Retina (tissue), 1 donor: ENCODE data around the gene UBE2F.
"Not testable (repeated sequence)": the region's sequence is repeated elsewhere in the genome, so short reads cannot be mapped to it uniquely, and the experiment has no call there.

Experiments
- DNase-seq: peaks from one replicate; pipeline ENCODE4 v3.0.0-alpha.2; 2016

The UBE2F gene

DNA sequence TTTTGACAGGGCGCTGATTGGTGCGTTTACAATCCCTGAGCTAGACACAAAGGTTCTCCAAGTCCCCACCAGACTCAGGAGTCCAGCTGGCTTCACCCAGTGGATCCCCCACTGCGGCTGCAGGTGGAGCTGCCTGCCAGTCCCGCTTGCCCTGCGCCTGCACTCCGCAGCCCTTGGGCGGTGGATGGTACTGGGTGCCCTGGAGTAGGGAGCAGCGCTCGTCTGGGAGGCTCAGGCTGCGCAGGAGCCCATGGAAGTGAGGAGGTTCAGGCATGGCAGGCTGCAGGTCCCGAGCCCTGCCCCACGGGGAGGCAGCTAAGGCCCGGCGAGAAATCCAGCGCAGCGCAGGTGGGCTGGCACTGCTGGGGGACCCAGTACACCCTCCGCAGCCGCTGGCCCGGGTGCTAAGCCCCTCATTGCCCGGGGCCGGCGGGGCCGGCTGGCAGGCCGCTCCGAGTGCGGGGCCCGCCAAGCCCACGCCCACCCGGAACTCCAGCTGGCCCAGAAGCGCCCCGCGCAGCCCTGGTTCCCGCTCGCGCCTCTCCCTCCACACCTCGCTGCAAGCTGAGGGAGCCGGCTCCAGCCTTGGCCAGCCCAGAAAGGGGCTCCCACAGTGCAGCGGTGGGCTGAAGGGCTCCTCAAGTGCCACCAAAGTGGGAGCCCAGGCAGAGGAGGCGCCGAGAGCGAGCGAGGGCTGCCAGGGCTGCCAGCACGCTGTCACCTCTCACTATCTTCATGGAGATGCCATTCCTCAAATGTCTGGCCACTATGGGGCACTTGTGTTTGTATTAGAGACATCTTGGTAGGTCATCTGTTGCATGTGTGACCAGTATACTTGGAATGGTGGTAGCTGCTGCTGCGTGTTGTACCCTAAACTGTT lies 91.1 kb downstream of the UBE2F start:
- not testable (repeated sequence) for DNase-seq

DNA sequence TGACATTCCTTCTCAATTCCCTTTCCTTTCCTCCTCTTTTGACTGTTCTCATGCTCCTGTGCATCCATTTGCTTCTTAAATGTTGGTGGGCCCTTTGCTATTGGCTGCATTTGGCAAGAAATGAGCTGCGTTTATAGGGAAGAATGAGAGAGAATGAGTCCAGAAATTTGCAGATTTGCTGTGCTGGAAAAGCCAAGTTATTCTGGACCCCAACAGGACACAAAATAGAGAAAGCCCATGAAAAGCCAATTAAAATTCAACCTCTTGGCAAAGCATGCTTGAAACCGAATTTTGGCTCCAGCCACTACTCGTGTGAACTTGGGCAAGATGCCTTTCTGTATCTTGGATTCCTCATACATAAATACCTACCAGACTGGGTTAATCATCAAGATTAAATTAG lies 92.7 kb downstream of the UBE2F start:
- DNase-seq, result no peak

DNA sequence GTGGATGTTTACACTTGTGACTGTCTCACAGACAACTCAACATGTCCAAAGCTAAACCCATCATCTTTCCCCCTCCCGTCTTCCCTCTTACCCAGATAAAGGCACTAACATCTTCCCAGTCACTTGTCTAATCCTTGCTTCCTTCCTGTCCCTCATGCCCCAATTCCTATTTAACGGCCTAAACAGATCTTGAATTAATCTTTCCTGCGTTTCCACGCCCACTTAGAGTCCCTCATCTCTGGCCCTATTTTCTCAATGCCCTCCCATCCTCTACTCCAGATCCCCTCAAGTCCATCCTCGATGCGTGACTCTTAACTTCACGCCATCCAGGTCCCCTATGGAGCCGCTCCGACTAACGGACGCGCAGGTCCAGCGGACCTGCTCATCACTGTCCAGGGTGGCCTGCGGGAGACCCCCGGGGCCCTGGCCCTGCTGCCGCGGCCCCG lies 93.3 kb downstream of the UBE2F start:
- DNase-seq, result no peak

DNA sequence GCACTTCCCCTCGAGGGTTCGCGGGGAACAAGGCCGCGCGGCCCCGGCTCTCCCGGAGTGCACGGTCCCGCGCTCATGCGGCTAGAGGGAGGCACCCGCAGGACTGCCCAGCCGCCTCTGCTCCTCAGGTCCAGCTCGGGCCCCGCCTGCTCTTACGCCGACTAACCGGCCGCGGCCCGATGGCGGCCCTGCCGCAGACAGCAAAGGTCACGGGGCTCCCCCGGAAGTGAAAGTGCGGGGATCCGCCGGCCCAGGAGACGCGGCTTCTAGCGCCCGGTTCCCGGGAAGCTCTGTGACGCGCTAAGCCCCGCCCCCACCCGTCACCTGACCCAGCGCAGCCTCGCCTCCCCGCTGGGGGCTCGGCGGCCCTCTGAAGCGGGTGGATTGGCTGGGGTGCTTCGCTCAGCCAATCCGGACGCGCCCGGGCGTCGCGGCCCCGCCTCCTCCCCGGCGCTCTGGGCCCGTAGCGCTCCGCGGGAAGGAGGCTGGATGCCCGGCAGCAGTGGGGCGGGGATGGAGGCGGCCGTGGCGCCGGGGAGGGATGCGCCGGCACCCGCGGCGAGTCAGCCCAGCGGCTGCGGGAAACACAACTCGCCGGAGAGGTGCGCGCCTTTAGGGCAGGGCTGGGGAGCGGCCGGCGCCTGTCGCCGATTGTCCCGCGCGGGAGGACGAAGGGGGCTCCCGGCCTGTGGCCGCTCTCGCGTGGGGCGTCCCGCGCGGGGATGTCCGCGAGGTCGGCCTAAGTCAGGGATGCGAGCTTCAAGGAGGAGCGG lies 93.9 kb downstream of the UBE2F start, which contains the start of gene SCLY:
TSS of gene SCLY (plus strand) at position 460 of the 773 bp plus-strand sequence. CDS start at position 514, 54 bp downstream.
- peak; percentile 98 for DNase-seq

DNA sequence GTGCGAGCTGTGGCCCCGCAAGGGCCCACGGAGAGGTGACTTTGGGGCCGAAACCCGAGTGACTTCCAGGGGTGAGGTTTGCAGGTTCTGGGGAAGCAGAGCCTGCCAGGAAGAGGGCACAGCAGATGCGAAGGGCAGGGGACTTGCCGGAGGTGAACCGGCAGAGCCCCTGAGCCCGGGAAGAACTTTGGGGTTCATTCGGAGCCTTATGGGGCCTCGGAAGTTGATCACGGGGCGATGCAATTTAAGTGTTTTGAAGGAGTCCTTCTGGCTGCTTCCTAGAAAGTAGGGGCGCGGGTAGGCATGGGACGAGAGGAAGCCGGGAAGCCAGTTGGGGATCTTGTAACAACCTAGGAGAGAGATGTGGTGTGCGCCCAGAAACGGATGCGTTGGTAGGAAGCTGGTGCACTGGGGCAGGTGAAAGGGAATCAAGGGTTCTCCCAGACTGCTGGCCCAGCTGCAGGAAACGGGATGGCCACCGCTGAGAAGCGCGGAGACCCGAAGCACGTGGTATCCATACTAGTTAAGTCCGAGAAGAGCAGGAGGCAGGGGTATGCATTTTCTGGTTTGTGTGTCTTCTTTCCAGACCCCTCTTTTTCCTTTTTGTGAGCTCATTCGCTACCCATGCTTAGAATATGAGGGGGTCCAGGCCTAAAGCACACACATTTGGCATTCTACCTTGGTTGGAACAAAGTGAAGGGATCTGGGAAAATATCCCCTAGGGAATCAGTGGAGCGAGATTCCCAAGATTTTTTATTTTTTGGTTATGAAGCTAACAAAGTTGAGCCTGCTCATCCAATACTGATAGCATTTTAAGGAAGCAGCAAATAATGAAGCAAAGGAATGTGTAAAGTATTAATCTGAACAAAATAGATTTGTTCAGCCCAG lies 94.7 kb downstream of the UBE2F start:
- no peak for DNase-seq

DNA sequence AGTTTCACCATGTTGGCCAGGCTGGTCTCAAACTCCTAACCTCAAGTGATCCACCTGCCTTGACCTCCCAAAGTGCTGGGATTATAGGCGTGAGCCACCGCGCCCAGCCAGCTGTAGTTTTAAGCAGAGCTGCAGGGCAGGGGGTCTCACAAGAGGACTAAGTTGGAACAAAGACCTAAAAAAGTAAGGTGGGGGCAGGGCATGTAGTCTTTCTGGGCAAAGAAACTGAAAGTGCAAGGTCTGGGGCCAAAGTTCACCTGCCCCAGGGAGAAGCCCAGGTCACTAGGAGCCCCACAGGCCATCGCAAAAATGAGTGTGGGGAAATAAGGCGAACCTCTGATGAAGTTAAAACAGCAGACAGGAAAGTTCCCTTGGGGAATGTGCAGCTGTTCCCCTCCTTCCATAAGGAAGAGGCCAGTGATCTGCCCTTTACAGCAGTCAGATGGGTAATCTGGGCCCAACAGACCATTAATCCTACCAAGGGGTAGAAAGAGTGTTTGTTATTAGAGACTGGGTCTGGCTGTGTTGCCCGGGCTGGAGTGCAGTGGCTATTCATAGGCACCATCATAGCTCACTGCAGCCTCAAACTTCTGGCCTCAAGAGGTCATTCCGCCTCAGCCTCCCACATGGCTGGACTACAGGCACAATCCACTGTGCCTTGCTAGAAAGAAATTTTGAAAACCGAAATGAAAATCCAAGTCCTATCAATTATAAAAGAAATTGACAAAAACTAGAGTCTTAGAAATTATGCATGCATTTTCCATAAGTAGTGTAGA lies 96.8 kb downstream of the UBE2F start:
- no peak for DNase-seq

DNA sequence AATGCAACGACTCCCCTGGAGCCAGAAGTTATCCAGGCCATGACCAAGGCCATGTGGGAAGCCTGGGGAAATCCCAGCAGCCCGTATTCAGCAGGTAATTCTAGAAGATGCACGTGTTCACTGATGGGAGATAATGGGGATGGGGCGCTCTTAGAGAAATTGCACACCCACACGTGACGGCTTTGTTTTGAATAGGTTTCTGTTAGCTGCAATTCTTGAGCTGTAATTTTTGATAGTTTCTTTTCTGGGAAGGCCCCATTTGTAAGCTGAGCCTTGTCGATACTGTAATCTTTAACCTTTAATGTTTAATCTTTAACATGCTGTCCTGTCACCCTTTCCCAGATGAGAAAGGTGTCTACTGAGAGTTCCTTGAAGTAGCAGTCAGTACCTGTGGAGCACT lies 97.6 kb downstream of the UBE2F start:
- DNase-seq, result no peak

DNA sequence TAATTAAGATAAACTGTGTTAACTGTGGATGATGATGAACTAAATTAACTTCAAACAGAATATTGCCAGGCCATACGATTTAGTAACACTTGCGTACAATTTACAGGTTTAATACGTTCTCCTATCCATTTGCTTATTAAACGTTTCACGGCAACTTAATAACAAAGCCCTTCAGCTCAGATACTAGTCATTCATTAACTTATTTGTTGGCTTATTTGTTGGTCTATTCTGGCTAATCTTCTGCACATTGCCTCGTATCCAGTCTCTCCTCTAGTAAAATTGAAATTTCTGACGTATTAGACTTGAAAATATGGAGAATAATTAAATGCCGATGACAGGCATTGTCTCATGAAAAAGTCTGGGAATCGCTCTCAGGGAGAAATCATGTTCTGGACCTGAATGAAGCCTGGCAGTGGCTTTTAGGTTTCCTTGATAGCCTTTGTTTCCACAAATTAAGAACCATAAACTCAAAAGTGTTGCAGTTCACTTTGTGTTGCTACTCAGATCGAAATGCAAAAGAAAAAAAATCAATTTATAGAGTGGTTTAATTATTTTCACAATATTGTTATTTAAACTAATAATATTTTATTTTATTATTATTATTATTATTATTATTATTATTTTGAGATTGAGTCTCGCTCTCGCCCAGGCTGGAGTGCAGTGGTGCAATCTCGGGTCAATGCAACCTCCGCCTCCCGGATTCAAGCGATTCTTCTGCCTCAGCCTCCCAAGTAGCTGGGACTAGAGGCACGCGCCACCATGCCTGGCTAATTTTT lies 98.4 kb downstream of the UBE2F start:
- no peak for DNase-seq

DNA sequence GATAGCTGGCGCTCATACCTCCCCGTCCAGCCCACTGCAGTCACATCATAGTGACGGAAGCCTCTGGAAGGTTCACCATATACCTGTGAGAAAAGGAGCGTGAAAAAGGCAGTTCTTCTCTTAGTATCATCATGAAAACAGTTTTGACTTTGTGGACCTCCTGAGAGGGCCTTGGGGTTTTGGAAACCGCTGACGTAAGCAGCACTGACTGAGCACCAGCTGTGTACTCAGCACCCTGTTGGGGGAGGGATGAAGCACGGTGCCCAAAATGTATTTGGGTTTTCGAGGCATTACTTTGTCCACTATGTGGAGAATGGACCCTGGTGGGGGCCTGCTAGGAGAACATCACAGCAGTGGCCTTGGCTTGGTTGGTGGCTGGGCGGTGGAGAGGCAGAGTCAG lies 99.4 kb downstream of the UBE2F start:
- DNase-seq, result no peak

DNA sequence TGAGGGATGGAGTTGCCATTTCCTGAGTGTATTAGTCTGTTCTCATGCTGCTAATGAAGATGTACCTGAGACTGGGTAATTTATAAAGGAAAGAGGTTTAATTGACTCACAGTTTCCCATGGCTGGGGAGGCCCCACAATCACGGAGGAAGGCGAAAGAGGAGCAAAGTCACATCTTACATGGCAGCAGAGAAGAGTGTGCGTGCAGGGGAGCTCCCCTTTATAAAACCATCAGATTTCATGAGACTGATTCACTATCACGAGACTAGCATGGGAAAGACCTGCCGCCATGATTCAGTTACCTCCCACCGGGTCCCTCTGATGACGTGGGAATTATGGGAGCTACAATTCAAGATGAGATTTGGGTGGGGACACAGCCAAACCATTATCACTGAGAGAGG lies 99.9 kb downstream of the UBE2F start:
- not testable (repeated sequence) for DNase-seq

DNA sequence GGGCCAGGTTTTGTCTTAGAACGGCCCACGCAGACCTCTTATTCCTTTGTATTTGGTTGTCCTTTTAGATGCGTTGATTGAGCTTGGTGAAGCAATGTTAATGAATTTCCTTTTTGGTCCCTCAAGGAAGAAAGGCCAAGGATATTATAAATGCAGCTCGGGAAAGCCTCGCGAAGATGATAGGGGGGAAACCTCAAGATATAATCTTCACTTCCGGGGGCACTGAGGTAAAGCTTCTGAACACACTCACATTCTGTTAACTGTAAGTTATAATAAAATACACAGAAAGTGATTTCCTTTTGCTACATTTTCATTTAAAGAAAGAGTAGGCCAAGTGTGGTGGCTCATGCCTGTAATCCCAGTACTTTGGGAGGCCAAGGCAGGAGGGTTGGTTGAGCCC lies 101.1 kb downstream of the UBE2F start:
- DNase-seq, result no peak

DNA sequence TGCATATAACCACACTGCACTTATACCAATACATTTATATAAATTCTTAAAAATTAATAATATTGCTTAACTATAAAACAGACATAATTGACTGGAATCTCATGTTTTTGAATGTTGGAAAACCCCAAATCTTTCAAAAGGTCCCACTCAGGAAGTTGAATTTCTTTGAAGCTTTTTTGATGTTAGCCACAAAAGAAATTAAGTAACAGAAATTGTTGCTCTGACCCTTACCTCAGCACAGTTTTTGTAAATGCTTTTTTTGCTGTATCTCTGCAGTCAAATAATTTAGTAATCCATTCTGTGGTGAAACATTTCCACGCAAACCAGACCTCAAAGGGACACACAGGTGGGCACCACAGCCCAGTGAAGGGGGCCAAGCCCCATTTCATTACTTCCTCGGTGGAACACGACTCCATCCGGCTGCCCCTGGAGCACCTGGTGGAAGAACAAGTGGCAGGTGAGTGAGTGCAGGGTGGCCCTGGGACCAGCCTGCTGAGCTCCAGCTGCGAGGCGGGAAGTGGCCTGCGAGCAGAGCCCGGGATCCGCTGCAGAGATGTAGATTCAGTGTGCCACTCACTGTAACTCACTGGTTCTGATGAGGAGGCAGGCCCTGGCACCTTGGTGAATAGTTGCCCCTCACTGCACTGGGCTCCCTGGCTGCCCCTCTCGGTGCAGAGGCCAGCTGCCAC lies 102.4 kb downstream of the UBE2F start:
- DNase-seq, result no peak

DNA sequence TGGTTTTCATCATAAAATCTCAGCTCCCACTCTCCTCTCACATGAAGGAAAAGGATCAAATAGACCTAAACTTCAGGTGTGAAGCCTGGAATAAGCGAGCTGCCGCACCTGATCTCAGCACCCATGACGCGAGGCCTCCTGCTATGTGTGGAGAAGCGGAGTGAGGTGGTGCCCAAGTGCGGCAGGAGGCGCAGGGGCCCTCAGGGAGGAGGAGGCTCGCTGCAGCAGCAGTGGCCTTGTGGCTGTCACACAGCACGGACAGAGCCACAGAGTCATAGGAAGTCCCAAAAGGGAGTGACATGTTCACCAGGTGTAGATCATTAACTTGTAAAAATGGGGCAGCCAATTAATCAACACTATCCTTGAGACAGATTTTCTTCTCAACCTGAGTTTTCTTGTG lies 103.1 kb downstream of the UBE2F start:
- no peak for DNase-seq

DNA sequence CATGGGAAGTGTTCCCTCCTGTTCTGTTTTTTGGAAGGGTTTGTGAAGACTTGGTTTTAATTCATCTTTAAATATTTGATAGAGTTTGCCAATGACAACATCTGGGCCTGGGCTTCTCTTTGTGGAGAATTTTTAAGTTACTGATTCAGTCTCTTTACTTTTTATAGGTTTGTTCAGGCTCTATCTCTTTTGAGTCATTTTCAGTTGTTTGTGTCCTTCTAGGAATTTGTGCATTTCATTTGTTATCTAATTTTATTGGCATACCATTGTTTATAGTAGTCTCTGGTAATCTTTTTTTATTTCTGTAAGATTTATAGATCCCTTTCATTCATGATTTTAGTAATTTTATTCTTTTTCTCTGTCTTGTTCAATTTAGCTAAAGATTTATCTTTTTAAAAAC lies 108.6 kb downstream of the UBE2F start:
- no peak for DNase-seq

DNA sequence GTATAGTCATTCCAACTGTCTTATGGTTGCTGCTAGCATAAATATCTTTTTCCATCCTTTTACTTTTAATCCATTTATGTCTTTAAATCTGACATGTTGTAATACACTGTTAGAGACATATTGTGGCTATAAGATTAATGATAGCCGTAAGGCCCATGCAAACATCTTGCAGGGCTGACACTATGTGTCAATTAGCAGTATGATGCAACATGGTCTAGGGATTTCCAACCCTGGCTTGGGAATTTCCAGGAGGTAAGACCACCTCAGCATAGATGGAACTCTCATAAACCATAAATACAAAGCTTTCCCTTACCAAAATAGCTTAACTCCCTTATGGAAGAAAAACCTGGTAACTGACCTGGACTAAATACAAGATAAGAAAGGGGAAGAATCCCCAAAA lies 110.5 kb downstream of the UBE2F start:
- no peak for DNase-seq

DNA sequence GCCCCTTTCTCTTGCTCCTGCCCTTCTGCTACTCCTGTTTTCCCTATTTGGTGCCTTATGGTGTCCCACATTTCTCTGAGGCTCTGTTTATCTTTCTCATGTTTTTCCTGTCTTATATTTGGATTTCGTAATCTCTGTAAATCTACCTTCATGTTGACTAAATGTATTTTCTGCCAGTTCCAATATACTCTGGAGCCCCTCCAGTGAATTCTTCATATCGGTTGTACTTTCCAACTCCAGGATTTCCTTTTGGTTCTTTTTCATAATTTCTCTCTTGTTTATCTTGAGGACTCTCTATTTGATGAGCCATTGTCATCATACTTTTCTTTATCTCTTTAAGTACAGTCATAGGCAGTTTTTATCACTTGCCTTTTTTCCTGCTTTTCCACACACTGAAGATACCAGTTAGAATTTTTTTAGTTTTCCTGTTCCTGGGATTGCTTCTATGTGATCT lies 113.1 kb downstream of the UBE2F start:
- DNase-seq, result no peak

DNA sequence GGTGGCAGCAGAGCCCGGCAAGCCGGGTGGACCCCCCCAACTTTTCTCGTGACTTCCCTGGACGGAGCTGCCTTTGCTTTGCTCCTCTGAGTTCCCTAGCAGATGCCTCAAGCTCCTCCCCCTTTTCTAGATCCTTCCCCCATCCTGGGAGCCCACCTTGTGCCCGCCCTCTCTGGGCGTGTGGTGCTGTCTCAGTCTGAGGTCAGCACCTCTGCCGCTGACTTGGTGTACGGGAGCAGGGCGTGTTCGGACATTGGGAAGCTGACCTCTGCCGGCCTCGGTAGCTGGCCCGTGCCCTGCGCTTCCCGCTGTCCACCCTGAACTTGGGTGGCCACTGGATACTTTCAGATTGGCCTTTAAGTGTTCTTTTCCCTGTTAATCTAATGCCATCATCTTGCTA lies 113.7 kb downstream of the UBE2F start:
- DNase-seq, result no peak

DNA sequence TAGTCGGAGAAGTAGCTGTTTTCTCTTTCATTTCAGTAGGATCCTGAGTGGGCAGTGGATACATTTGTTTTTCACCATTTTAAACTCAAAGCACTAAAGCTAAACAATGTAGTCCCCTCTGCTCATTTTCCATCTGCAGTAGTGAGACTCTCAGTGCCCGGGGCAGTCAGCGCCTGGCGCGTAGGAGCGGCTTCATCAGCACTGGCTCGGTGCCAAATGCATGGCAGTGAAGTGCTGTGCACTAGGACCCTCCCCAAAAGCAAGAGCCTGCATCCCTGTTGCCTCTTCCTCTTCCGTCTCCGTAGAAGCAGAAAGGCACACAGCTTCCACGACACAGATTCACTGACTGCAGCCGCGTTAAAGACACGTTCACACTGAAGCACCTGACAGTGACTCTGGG lies 114.3 kb downstream of the UBE2F start:
- DNase-seq, result no peak

DNA sequence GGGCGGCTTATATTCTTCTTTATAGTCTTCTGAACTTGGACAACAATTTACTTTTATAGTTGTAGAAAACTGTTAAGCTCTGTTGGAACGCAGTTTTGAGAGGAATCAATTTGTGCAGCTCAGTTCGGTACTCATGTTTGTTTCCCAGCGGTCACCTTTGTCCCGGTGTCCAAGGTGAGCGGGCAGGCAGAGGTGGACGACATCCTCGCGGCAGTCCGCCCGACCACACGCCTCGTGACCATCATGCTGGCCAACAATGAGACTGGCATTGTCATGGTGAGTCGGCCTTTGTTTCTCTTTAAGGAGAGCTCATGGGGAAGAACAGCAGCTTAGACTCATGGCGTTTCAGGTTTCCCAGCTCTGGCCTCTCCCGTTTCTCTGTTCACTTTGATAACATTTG lies 114.7 kb downstream of the UBE2F start:
- DNase-seq, result no peak

DNA sequence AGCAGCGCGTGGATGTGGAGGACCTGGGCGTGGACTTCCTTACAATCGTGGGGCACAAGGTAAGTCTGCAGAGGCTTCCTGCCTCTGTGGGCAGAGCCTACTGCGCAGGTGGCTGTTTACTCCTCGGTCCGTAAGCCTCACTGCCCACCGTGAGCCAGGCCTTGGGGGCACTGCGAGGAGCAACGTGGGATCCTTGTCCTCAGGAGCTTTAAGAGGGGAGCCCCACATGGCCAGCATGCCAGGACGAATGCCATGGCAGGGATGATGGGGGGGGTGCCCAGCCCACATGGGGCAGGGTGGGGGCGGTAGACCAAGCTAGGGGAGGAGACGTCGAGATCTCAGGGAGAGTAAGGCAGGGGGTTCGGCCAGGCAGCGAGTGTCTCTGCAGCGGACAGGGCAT lies 115.3 kb downstream of the UBE2F start:
- DNase-seq, result no peak

DNA sequence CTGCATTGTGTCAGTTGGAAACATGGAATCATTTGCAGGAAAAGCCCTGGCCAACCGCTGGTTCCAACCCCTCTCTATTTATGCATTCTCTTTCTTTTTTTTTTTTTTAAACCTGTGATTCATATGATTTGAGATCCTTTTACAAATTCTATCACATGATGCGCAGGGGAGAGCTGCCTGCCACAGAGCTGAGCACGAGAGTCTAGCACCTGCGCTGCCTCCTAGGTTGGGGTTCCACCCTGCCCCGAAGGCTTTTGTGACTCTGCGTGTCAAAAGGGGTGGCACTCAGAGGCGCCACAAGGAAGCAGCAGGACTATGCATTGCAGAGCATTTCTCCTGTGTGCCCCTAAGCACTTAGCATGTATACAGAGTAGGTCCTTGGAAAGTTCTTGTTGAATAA lies 116.0 kb downstream of the UBE2F start:
- no peak for DNase-seq
